IPS DF 6.9 (cell line): ENCODE results near the gene ARHGEF7.

Experiments used
- DNase-seq: peaks from one replicate; pipeline ENCODE4 v3.0.0-alpha.2; 2013; ENCODE audit warnings: low read depth, low spot score
- H3K27ac ChIP-seq: one replicate; pipeline ENCODE4 v1.5.1; 2013; ENCODE audit warnings: low read length, control low read depth
- H3K27me3 ChIP-seq: 2 replicates; pipeline ENCODE4 v1.6.1; 2013; ENCODE audit warnings: mild to moderate bottlenecking, low read length; ENCODE audit not compliant: control insufficient read depth, insufficient read depth
- H3K36me3 ChIP-seq: 2 replicates; pipeline ENCODE4 v1.6.1; 2013; ENCODE audit warnings: low read length; ENCODE audit not compliant: control insufficient read depth, insufficient read depth
- H3K4me1 ChIP-seq: 2 replicates; pipeline ENCODE4 v1.6.1; 2013; ENCODE audit warnings: low read length; ENCODE audit not compliant: control insufficient read depth, insufficient read depth
- H3K4me3 ChIP-seq: 2 replicates; pipeline ENCODE4 v1.5.1; 2013; ENCODE audit warnings: mild to moderate bottlenecking, low read length
- H3K9me3 ChIP-seq: 2 replicates; pipeline ENCODE4 v1.6.1; 2013; ENCODE audit warnings: low read length, inconsistent platforms; ENCODE audit not compliant: control insufficient read depth, insufficient read depth
- WGBS: extraction: QIAGEN DNeasy Blood & Tissue Kit; methylation state at CpG from one replicate; pipeline ENCODE4 v1.1.7; 2013; ENCODE audit warnings: mixed read lengths, missing lambda C conversion rate; ENCODE audit not compliant: insufficient read length, insufficient coverage; 5-methylcytosine and 5-hydroxymethylcytosine counted together

Gene ARHGEF7

DNA sequence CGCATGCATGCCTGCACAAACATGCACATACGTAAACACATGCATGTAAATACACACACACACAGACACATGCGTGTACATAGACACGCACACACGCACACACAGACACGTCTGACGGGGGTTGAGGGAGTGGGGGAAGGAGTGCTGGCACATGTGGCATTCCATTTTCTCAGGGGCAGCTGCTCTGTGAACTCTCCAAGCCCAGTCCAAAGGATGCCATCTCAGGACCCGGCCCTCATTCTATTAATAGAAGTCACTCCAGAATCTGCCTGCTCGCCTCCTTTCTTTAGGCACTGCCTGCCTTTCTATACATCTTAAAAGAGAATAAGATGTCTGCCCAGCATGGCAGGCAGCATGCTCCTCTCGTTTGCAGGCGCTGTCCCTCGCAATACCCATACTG lies 5.3 kb downstream of the ARHGEF7 start:
- Histone ChIP-seq H3K27me3 (no peaks in the 10 kb centered on the region), H3K4me3 (no peak overlapping the region), H3K4me1 (no peaks in the 10 kb centered on the region), H3K9me3 (no peaks in the 10 kb centered on the region), H3K27ac (no peak overlapping the region), H3K36me3 (no peaks in the 10 kb centered on the region)
- no CpG with 5 or more reads among the region's 12 CpGs for WGBS
- no peak for DNase-seq

DNA sequence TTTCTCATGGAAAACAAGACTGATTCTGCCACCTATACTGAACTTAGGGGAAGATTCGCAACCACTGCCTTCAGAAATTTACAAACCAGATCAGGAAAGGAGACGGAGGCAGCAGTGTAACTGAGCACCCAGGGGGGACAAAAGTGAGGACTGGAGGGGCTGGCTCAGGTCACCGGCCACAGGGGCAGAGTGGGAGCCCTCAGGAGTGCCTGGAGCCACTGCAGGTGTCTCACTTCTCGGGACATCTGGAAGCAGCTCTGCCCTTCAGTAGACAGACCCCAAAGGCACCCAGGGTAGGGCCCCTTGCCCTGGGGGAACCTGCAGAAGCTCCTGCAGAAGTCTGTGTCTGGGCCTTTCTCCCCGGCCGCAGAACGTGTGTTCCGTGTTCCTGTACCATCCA lies 5.8 kb downstream of the ARHGEF7 start:
- H3K4me1 ChIP-seq, result no peaks in the 10 kb centered on the region
- no peaks in the 10 kb centered on the region for H3K27me3 ChIP-seq
- H3K36me3 ChIP-seq, result no peaks in the 10 kb centered on the region
- DNase-seq, result no peak
- no peaks in the 10 kb centered on the region for H3K9me3 ChIP-seq
- no peak overlapping the region for H3K4me3 ChIP-seq
- WGBS, result no CpG with 5 or more reads among the region's 8 CpGs
- H3K27ac ChIP-seq, result no peak overlapping the region

DNA sequence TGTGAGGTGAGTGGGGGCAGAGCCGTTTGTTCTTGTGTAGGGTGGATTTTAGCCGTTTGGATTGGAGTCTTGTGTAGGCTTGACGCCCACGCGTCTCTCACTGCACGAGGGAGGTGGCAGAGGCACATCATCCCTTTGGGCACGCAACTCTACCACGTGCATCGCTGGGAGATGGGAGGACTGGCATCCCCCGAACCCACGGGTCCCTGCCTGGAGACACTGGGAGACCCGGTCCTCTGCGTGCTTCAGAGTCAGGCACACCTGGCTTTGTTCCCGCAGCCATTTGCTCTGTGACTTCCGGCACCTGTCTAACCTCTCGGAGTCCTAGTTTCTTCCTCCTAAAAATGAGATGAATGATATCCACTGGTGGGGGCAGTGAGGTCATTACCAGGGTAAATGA lies 6.4 kb downstream of the ARHGEF7 start:
- no peaks in the 10 kb centered on the region for H3K27me3 ChIP-seq
- H3K4me3 ChIP-seq, result no peak overlapping the region
- no peaks in the 10 kb centered on the region for H3K36me3 ChIP-seq
- no peak for DNase-seq
- H3K4me1 ChIP-seq, result no peaks in the 10 kb centered on the region
- WGBS, result no CpG with 5 or more reads among the region's 16 CpGs
- H3K9me3 ChIP-seq, result no peaks in the 10 kb centered on the region
- H3K27ac ChIP-seq, result no peak overlapping the region

DNA sequence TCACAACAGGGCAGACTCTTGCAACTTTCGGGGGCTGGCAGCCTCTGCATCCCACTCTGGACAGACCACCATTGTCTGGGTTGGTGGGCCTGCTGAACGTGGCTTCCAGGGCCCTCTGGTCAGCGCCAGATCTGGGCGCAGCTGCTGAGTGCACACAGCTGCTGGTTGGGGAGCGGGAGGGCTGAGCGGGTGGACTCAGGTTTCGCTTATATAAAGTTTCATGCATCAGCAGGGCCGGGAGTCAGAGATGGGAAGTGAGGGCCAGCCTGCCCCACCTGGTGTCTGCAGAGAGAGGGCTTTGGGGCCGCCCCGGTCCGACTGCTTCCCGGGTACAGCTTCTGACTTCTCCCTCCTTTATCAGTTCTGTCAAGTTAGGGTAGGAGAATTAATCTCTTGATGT lies 6.9 kb downstream of the ARHGEF7 start:
- no peak overlapping the region for H3K27ac ChIP-seq
- no peak for DNase-seq
- no peaks in the 10 kb centered on the region for H3K36me3 ChIP-seq
- WGBS, result no CpG with 5 or more reads among the region's 12 CpGs
- no peaks in the 10 kb centered on the region for H3K9me3 ChIP-seq
- H3K27me3 ChIP-seq, result no peaks in the 10 kb centered on the region
- H3K4me3 ChIP-seq, result no peak overlapping the region
- no peaks in the 10 kb centered on the region for H3K4me1 ChIP-seq

DNA sequence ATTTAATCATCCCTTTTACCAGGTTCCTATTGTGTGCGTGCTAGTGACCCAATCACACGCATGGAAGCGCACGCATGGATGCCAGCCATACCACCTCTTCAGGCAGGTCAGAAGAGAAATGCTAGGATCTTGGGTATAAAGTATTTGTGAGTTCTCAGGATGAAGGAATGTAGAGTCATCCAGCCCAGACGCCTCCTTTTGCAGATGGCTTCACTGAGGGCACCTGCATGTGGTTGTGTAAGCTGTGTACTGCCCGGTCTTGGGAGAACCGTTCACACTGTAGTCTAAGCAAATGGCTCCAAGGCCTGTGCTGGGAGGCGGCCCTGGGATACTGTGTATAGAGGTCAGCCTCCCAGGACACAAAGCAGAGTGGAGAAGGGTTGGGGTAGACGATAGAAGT lies 7.5 kb downstream of the ARHGEF7 start:
- Histone ChIP-seq H3K27me3 (no peaks in the 10 kb centered on the region), H3K4me3 (no peak overlapping the region), H3K9me3 (no peaks in the 10 kb centered on the region), H3K36me3 (no peaks in the 10 kb centered on the region), H3K4me1 (no peaks in the 10 kb centered on the region), H3K27ac (no peak overlapping the region)
- DNase-seq, result no peak
- no CpG with 5 or more reads among the region's 9 CpGs for WGBS

DNA sequence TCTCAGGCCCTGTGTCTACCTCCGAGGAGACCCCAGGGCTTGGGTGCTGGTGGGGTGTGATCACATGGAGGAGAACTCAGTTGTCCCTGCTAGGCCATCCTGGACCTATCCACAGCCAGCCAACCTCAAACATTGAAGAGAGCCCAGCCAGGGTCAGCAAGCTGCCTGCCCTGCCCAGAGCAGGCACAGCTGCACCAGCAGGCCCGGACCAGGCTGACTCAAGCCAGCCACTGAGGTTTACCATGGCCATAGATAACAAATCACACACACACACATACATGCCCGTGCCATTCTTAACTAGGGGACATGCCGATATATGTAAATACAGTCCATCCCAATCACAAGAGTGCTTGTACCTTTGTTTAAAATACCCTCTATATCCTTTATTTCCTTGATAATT lies 8.1 kb downstream of the ARHGEF7 start:
- DNase-seq, result no peak
- no peaks in the 10 kb centered on the region for H3K27me3 ChIP-seq
- WGBS, result no CpG with 5 or more reads among the region's 4 CpGs

DNA sequence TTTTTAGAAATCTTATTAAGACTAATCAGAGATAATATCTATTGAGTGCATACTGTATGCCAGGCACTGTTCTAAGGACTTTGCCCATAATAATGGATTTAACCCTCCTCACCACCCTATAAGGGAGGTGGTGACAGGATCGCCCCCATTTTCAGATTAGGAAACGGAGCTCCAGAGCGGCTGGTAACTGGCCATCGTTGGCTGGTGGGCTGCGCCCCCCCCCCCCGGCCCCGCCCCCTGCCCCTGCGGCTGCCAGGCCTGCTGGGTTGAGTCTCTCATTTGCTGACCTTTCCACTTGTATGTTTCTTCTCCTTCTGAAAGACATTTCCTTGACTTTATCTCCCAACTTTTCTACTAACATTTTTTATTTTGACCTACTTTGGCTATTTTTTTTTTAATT lies 8.5 kb downstream of the ARHGEF7 start:
- no peaks in the 10 kb centered on the region for H3K9me3 ChIP-seq
- DNase-seq, result no peak
- H3K27me3 ChIP-seq, result no peaks in the 10 kb centered on the region
- H3K27ac ChIP-seq, result no peak overlapping the region
- no peaks in the 10 kb centered on the region for H3K36me3 ChIP-seq
- no peak overlapping the region for H3K4me3 ChIP-seq
- no CpG with 5 or more reads among the region's 8 CpGs for WGBS
- no peaks in the 10 kb centered on the region for H3K4me1 ChIP-seq

More for the DNA sequence above, 8.1 kb downstream of the ARHGEF7 start:
- no peaks in the 10 kb centered on the region for H3K9me3 ChIP-seq
- no peaks in the 10 kb centered on the region for H3K4me1 ChIP-seq
- H3K27ac ChIP-seq, result no peak overlapping the region
- H3K36me3 ChIP-seq, result no peaks in the 10 kb centered on the region
- H3K4me3 ChIP-seq, result no peak overlapping the region

DNA sequence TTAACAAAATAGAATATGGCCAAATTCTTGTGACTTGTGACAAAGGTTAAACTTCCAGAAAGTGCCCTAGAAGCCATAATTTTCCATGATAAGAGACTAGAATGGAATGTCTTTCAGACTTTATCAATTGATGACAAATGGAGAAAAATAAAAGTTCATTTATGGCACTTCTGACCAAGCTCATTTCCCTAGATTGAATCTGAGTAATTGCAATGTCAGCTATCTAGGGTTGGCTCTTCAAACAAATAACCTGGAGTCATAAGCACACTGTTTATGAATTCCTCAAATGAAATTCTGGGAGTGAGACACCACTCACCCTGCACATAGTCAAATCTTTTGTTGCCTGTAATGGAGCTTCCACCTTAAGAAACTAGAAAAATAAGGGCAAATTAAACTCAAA lies 11.4 kb downstream of the ARHGEF7 start:
- H3K27ac ChIP-seq, result no peak overlapping the region
- no peaks in the 10 kb centered on the region for H3K9me3 ChIP-seq
- H3K36me3 ChIP-seq, result no peaks in the 10 kb centered on the region
- no peak overlapping the region for H3K4me3 ChIP-seq
- H3K4me1 ChIP-seq, result no peaks in the 10 kb centered on the region
- H3K27me3 ChIP-seq, result no peaks in the 10 kb centered on the region
- DNase-seq, result no peak

DNA sequence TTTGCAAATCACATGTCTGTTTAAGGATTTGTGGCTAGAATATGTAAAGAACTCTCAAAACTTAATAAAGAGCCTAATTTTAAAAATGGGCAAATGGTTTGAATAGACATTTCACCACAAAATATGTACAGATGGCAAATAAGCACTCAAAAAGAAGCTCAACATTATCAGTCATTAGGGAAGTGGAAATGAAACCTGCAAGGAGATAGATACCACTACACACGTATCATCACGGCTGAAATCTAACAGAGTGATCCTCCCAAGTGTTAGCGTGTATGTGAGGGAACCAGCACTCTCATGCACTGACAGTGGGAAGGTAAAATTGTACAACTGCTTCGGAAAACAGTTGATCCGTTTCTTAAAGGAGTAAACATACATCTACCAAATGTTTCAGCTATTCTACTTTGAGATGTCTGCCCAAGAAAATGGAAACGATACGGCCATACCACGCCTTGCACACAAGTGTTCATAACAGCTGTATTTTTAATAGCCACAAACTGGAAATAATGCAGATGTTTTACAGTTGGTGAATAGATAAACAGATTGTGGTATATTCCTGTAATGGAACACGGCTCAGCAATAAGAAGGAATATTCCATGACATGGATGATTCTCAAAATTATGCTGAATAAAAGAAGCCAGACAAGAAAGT lies 14.5 kb downstream of the ARHGEF7 start:
- no peak overlapping the region for H3K27ac ChIP-seq
- H3K4me1 ChIP-seq, result no peaks in the 10 kb centered on the region
- no peak for DNase-seq
- H3K27me3 ChIP-seq, result no peaks in the 10 kb centered on the region
- WGBS, result no CpG with 5 or more reads among the region's 9 CpGs
- no peaks in the 10 kb centered on the region for H3K36me3 ChIP-seq
- no peak overlapping the region for H3K4me3 ChIP-seq
- H3K9me3 ChIP-seq, result no peaks in the 10 kb centered on the region

DNA sequence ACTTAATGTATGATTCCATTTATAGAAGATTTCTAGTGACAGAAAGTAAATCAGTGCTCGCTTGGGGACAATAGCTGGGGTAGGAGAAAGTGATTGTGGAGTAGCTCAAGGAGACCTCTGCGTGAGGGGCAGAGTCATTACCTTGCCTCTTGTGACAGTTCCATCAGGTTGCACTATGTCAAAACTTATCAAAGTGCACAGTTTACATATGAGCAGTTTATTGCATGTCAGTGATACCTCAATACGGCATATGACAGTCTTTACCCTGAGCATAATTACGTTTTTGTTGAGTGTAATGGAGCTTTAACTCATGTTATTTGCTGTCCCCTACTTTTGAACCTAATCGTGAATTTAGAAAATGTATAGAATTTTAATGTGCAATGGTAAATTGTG lies 15.0 kb downstream of the ARHGEF7 start:
- no peaks in the 10 kb centered on the region for H3K36me3 ChIP-seq
- H3K9me3 ChIP-seq, result no peaks in the 10 kb centered on the region
- no peak for DNase-seq
- H3K4me3 ChIP-seq, result no peak overlapping the region
- H3K27ac ChIP-seq, result no peak overlapping the region
- no CpG with 5 or more reads among the region's 5 CpGs for WGBS
- H3K4me1 ChIP-seq, result no peaks in the 10 kb centered on the region
- no peaks in the 10 kb centered on the region for H3K27me3 ChIP-seq

DNA sequence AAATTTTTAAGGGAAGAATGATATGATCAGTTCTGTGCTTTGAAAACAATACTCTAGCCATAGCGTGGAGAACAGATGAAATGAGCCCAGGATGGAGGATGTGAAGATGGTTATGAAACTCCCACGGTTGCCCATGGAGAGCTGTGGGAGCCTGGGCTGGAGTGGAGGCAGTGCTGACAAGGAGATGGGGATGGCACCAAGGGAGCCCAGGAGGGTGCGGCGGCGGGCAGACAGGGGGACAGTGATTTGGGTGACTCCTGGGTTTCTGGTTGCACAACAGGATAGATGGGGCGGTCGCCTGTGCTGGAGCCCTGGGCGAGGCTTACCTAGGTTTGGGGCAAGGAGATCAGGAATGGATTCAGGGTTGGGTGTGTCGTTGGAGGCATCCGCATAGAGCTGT lies 15.9 kb downstream of the ARHGEF7 start:
- Histone ChIP-seq H3K27me3 (no peaks in the 10 kb centered on the region), H3K27ac (no peak overlapping the region), H3K36me3 (no peaks in the 10 kb centered on the region), H3K4me3 (no peak overlapping the region), H3K4me1 (no peaks in the 10 kb centered on the region), H3K9me3 (no peaks in the 10 kb centered on the region)
- no CpG with 5 or more reads among the region's 10 CpGs for WGBS
- DNase-seq, result no peak
